T-helper 1 cell treated with Interleukin-12 subunit alpha and Interleukin-12 subunit beta and Interleukin-4 antibody, amounts not matched to agents 30 ng/mL and 1 ng/mL, for 36 hours (primary cell): ENCODE measurements around the gene NAALADL2. TPM values are rescaled to one million over a fixed set of nuclear protein-coding genes. Genes with fewer than 3 reads are reported as not detected.
"Not testable (repeated sequence)": the region's sequence is repeated elsewhere in the genome, so short reads cannot be mapped to it uniquely, and the experiment has no call there.

Experiments used
- intact Hi-C: fragments of 100-400 bp; cut with micrococcal nuclease; formaldehyde crosslinking; loops from one replicate; pipeline ENCODE4 v1.15.1; 2024
- total RNA-seq: library from RNA; stranded (reverse); gene quantifications from 2 replicates; pipeline ENCODE4 v1.2.3, GENCODE V29; 2022

The NAALADL2 gene
- total RNA-seq, 1 donor from 2014 or later = not detected

GRCh38 chr3:175129126-175129525 is 270.0 kb downstream of the NAALADL2 start:
- intact Hi-C loops = no loop called here

DNA sequence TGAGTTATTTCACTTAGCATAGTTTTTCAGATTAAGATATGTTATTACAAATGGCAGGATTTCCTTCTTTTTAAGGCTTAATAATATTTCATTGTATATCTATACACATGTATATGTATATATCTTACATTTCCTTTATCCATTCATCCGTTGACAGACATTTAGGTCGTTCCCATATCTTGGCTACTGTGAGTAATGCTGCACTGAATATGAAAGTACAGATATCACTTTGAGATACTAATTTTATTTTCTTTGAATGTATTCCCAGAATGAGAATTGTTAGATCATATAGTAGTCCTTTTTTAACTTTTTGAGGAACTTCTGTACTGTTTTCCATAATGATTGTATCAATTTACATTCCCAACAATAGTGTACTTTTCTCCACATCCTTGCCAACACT is 270.4 kb downstream of the NAALADL2 start:
- intact Hi-C loops = no loop called here

DNA sequence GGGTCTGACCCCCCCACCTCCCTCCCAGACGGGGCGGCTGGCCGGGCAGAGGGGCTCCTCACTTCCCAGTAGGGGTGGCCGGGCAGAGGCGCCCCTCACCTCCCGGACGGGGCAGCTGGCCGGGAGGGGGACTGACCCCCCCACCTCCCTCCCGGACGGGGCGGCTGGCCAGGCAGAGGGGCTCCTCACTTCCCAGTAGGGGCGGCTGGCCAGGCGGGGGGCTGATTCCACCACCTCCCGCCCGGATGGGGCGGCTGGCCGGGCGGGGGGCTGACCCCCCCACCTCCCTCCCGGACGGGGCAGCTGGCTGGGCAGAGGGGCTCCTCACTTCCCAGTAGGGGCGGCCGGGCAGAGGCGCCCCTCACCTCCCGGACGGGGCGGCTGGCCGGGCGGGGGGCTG is 272.7 kb downstream of the NAALADL2 start:
- intact Hi-C loops = not testable (repeated sequence)

DNA sequence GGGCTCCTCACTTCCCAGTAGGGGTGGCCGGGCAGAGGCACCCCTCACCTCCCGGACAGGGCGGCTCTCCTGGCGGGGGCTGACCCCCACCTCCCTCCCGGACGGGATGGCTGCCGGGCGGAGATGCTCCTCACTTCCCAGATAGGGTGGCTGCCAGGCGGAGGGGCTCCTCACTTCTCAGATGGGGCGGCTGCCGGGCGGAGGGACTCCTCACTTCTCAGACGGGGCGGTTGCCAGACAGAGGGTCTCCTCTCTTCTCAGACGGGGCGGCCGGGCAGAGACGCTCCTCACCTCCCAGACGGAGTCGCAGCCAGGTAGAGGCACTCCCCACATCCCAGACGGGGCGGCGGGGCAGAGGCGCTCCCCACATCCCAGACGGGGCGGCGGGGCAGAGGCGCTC is 273.6 kb downstream of the NAALADL2 start:
- intact Hi-C loops = not testable (repeated sequence)

GRCh38 chr3:175144368-175144767 is 285.2 kb downstream of the NAALADL2 start:
- intact Hi-C loops = no loop called here

- intact Hi-C loops = no loop called here
Measured at GRCh38 chr3:175146258-175146657, 287.1 kb downstream of the NAALADL2 start.

- intact Hi-C loops = no loop called here
Measured at GRCh38 chr3:175149675-175150074, 290.5 kb downstream of the NAALADL2 start.

DNA sequence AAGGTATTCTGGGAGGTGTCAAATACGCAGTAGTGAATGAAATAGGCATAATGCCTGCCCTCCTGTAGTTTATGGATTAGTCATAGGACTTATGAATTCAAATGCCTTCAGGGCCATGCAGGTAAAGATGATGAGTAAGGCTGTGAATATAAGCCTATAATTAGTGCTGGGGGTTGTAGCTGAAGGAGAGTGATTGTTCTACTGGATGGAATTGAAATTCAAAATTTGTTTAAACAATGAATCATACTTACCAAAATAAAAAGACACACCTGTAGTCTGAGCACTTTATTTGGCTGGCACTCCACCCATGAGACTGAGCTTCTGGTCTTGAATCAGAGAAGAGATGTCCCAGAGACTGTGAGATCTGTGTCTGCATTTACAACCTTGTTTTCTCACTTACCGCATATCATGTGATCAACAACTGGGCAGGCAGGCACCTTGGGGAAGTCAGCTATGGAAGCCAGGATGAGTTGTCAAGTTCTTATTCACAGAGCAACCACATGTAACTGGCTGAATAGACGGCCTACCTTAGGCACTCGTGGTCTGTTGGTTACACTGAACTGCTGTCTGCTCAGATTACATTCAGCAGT is 291.8 kb downstream of the NAALADL2 start:
- intact Hi-C loops = no loop called here

DNA sequence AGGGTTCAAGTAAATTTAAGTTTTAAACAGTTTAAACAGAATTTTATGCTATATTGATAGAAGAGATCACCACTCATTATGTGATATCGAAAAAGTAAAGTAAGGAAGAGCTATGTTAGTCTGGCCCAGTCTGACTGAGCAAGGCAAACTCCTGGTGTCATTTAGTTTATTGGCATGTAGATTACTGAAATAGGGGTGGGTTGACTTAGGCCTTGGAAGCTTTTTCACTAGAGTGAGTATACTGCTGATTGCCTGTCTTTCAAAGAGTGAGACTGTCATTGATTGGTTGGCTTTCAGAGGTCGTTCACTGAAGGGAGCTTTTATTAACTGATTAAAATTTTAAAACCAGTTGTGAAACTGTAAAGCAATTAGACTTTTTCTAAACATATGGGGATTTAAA is 294.5 kb downstream of the NAALADL2 start:
- intact Hi-C loops = no loop called here

GRCh38 chr3:175155172-175155571 is 296.0 kb downstream of the NAALADL2 start:
- intact Hi-C loops = no loop called here

DNA sequence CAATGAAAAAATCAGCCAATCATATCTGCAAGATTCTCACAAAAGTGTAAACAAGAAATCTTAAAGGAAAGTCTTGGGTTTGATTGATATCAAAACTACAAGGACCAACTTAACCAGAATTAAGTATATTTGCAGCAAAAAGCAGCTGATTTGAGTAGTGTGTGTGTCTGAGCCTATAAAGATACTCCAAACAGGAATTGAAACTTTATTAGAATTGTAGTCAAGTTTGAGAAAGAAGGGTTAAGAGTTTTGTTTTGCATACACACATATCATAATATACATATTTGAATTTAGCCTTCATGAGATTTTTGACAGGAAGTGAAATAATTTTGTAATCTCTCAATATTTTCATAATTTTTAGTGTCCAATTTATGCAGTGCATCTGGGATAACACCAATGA is 300.1 kb downstream of the NAALADL2 start:
- intact Hi-C loops = no loop called here

DNA sequence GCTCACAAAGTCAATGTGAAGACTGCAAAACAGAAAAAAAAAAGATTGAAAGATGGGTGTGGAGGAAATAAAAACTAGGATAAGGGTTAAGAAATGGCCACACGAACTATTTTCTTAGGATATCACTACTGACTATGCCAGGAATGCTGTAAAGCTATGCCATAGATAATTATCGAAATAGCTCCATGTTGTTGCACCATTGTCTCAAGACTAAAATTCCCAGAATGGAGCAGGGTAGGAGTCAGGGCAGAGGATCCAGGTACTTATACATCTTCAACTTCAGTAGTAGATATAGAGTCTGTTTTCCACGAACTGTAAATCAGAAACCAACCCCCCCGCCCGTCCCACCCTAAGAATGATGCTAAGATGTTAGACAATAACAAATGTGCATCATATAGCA is 302.2 kb downstream of the NAALADL2 start:
- intact Hi-C loops = no loop called here

- intact Hi-C loops = no loop called here
Measured at GRCh38 chr3:175163686-175164085, 304.6 kb downstream of the NAALADL2 start.

- intact Hi-C loops = not testable (repeated sequence)
Measured at GRCh38 chr3:175173117-175173516, 314.0 kb downstream of the NAALADL2 start.

- intact Hi-C loops = no loop called here
Measured at GRCh38 chr3:175176556-175176955, 317.4 kb downstream of the NAALADL2 start.

DNA sequence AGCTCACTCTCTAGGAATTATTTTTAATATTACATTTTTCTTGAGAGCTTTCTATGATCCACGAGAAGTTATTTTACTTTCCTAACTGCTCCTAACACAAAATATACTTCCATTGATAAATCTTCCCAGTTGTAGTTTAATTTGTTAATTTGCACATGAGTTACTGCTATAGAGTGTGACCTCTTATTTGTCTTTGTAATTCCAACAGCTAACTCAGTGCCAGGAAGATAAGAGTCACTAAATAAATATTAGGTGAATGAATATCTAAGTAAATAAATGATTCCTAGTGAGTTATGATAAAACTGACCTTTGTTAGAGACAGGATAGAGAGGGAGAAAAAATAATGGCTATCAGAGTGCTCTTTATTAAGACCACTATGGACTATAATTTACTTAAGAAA is 319.9 kb downstream of the NAALADL2 start:
- intact Hi-C loops = no loop called here

- intact Hi-C loops = no loop called here
Measured at GRCh38 chr3:175184392-175184791, 325.3 kb downstream of the NAALADL2 start.

DNA sequence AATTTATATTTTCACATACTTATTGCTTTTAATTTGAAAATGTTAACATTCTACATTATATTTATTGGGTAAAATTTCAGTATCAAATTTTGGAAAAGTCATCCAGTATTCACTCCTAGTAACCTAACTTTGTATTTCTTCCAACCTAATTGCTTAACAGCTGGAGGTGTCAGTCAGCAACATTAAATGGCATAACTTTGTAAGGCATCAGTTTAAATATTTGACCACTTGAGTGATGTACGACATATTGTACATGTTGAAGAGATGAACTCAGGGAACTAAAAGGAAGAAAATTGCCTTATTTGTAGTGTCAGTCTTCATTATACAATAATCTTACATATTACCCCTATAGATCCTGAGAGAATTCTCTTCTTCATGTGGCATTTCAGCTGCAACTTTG is 326.8 kb downstream of the NAALADL2 start:
- intact Hi-C loops = no loop called here

GRCh38 chr3:175186511-175186910 is 327.4 kb downstream of the NAALADL2 start:
- intact Hi-C loops = no loop called here

DNA sequence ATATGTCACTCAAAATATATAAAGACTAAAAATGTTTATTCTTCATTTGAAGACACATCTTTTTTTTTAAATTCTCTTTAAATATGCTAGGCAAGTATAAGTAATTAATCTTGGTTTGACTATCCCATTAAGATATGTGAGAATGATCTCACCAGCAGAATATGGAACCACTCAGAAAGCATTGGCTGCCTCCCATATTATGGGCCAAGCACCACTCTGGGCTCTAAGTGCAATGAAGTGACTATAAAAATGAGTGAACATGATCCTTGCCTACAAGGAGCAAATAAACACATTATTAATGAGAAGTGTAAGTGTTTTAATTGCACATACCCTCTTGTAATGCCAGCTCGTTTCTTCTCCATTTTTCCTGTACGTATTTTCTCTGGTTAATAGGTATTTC is 328.5 kb downstream of the NAALADL2 start:
- intact Hi-C loops = no loop called here

- intact Hi-C loops = no loop called here
Measured at GRCh38 chr3:175192536-175192935, 333.4 kb downstream of the NAALADL2 start.

GRCh38 chr3:175193815-175194518 is 334.8 kb downstream of the NAALADL2 start:
- intact Hi-C loops = no loop called here
